Umbilical cord (tissue), 2 donors: ENCODE results near the gene MARCHF11. TPM values are rescaled to one million over a fixed set of nuclear protein-coding genes. Genes with fewer than 3 reads are reported as not detected.
A peak's percentile ranks its signal among the peaks of the same experiment; 100 is the strongest.

ENCODE experiments used
- DNase-seq: peaks from one replicate; pipeline ENCODE4 v3.0.0-alpha.2; 2015; ENCODE audit warnings: low spot score
- total RNA-seq: library from RNA; depleted of rRNA; stranded (reverse); fragments of >200 nt; gene quantifications from one replicate; pipeline ENCODE4 v1.2.3, GENCODE V29; 2014; ENCODE audit warnings: low replicate concordance; ENCODE audit not compliant: insufficient read depth

The MARCHF11 gene
- total RNA-seq, 1 donor from 2014 or later, result 8.2 TPM

DNA sequence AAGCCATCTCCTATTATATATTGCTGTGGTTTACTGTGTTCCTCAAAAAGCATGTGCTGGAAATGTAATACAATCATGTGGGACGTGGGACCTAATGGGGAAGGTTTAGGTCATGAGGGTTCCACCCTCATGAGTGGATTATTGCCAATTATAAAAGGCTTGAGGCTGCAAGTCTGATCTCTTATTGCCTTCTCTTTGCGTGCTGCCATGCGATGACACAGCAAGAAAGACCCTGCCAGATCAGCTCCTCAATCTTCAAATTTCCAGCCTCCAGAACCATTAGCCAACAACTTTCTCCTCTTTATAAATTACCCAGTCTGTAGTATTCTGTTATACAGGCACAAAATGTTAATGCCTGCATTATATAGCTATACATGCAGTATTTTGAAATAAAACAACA lies 45.4 kb downstream of the MARCHF11 start:
- DNase-seq, result no peak

DNA sequence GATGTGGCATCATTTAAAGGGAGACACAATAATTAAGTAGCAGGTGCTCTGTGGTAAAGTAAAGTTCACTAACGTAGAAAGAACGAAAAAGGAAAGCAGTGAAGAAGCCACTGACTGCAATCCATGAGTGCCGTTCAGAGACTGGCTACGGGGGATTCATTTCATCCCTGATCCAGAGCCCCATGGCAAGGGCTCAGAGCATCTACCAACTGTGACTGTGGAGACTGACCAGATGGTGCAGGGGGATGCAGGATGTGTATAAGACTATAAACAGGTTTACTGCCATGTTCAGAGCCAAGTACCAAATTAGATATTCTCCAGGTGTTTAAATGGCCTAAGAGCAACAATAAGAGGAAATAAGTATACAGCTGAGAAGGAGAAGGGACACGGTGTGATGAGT lies 47.7 kb downstream of the MARCHF11 start:
- DNase-seq, result no peak

DNA sequence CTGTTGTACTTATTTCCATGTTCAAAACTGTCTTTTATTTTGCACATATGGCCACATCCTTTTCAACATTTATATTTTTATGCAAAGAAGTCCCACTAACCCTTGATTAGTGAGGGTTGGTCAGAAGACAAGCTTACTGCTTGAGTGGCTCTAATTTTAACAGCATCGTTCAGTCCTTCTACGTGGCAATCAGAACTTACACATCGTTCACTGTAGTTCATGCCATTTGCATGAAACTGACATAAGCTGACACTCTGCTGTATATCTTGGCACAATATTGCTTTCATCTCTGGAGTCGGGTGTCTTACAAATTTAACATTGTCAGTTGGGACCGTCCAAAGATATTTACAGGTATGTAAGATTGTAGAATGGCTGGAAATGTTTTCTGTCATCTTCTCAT lies 50.6 kb downstream of the MARCHF11 start:
- no peak for DNase-seq

DNA sequence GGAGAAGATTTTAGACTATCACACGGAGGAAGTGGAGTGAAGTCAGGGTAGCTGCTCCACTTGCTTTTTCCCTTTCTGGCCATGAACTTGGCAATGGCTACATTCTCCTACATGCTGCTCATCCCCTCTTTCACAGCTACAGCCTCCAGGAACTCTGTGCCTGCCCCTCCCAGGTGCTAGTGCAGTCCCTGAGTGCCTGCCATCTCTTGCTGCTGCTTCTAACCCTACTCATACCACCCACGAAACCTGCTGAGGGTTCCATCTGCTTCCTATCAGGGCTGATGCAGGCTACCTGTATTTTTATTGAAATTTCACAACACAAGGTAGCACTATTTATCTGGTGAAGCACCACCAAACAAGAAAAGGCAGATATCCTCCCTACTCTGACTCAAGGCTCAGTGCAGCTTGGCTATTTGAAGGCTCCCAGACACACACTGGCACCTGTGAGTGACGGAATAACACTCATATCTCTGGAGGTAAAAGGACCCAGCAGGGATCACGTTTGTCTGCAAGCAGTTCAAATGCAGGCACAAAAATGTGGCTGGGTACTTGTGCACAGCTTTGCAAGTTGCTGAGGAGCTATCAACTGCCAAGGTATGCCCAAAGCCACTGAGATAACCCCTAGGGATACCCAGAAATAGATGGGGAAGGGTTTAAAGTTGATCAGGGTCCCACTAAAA lies 51.6 kb downstream of the MARCHF11 start:
- DNase-seq, result no peak

DNA sequence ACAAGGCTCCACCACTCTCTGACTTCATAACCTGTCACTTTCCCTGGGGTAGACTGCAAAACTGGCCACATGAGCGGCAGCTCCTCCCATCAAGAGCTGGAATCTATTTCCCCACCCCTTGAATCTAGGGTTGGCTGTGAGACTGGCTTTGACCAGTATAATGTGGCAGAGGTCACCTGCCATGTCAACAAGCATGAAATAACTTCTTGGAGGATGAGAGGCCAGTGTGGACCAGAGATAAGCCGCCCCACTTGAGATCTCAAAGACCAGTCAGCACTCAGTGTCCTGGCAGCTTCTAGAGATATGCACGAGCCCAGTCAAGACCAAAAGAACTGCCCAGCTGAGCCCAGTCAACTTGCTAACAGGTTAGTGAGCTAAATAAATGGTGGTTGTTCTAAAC lies 59.0 kb downstream of the MARCHF11 start:
- no peak for DNase-seq

DNA sequence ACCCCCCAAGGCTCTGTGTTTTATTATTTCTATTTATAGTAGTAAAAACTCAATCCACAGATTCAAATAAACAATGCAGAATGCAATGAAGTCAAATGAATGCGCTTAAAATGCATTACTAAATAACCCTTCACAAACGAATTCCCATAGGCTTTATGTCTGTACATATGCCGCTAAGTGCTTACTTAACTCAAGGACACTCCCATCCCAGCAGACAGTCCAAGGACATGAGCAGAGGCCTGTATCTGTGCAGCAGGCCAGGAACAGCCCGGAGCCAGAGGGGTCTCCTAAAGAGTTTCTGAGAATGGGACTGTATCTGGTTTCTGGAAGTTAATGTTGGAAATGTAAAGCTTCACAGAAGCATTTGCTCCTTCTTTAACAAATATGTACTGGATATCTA lies 59.8 kb downstream of the MARCHF11 start:
- DNase-seq, result no peak

DNA sequence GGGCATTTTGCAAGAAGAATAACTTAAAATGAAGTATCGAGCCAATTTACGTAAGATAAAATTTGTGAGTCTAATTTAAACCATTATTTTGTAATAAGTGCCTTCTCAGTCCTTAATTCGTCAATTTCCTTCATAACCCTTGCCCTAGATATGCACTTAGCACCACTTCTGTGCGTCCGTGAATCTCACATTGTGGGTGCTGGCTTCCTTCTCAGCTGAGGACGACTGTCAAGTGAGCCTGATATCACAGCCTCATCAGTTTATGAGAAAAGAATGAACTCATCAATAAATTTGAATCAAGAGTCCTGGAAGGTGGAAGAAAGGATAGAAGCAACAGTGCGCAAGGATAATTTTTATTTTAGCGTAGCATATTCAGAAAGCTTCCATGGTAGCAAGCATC lies 64.5 kb downstream of the MARCHF11 start:
- no peak for DNase-seq

DNA sequence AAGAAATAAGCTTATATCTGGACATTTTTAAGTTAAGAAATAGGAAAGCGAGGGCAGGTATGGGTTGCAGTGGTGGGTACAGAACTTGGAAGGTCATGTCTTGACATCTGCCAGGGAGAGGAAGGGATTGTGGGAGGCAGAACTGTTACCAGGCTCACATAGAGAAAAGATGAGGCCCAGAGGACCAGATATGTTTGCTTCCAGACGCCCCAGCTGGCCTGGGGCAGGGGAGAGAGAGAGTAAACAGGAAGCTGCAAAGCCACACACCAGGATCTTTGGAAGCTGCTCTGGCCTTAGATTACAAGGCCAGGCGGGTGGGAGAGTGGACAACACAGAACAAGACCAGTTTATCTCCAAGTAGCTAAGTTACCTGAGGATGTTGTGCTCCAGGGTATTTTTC lies 71.2 kb downstream of the MARCHF11 start:
- DNase-seq, result no peak

DNA sequence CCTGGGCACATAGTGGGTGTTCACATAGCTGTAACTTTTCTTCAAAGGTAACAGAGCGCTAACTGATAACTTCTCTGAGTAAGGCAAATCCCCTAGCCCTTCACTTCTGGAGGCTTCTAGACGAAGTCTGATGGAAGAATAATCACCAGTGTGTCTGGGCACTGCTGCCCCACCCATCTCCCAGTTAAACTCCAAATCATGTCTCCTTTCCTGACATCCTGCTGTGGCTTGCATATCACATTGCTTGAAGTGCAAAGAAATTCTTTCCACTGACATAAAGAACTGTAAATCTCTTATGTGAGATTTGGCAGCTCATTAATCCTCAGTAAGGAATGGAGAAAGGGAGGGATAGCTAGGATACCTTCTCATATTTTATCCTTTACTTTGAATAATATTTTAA lies 74.6 kb downstream of the MARCHF11 start:
- peak; percentile 44 for DNase-seq

DNA sequence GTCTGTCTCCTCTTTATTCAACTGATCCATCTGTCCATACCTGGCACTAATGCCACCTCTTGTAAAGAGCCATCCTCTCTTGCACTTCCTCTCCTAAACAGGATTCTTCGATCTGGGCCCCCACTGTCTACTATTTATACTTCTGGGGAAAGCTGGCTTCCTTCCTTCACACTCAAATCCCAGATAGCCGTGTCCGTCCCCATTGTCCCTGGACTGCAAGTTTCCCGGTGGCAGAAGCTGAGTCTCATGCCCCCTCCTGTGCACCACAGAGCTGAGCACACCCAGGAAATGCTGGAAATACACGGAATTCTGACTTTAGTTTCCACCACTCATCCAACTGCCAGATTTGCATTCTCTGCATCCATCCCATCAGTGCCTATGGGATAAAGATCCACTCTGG lies 84.0 kb downstream of the MARCHF11 start:
- no peak for DNase-seq

DNA sequence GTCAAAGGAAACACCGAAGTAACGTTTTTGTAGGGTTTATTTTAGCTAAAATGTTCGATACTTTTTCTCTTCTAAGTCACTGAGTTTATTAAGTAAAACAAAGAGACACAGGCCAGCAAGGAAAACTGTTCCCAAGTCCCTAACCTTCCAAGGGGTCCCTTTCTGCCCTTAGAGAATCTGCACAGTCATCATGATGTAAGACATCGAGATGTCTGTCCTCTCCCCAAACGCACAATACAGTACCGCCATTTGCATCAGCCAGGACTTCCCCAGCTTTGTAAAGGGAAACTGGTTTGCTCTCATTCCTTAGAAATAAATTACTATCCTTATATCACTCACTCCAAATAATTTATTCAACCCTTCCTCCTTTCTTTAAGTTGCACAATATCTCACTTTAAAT lies 89.3 kb downstream of the MARCHF11 start:
- no peak for DNase-seq

DNA sequence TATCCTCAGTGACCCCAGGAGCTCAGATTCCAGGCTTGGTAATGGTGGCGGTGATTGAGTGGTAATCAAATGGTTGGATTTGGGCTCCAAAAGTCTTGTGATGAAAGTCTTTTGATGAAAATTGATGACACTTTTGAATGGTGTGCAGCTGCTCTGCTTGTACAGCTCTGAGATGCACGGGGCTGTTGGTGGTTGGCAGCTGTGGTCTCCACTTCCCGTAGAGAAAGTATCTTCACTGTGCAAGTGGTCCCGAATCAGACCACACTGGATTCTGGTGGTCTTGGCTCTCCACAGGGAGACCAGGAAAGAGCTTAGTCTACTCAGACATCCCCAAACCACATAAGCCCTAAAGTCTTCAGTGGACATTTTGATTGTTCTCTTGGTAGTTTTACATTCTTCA lies 96.6 kb downstream of the MARCHF11 start:
- DNase-seq, result no peak

DNA sequence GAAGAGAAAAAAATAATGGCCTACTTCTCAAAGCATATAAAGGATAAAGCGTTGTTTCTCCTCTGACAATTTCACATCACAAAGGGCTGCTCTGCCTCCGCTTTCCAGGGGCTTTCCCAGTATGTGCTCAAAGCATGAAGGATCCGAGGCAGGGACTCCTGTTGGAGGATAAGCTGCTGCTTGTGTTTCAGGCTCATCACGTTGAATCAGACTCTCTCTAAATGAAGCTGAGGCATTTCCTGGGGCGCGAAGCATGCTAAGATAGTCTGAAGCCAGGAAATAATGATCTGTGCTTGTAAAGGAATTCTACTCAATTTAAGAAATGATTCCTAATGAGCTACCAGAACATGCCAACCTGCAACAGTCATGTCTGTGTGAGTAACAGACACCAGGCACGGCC lies 97.5 kb downstream of the MARCHF11 start:
- DNase-seq, result no peak

DNA sequence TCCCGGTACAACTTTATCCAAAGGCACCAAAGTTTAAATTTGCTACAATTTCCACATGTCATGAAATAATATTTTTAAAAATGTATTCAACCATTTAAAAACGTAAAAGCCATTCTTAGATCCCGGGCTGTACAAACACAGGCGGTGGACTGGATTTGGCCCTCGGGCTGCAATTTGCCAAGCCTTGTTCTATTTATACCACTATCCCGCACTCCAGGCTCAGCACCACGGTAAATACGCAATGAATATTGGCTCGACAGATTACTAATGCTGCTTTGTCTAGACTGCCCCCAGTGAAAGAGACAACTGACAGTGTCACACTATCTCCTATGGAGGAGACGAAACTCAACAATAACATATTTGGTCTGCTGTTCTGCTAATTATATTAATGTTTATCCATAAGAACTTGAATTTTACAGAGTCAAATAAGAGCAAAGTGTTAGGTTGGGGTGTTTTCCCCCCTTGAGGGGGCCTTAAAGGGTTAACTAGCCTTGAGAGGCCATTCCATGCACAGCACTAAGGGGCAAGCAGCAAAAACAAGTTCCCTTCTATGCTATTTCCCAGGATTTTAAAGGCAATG lies 98.1 kb downstream of the MARCHF11 start:
- no peak for DNase-seq

DNA sequence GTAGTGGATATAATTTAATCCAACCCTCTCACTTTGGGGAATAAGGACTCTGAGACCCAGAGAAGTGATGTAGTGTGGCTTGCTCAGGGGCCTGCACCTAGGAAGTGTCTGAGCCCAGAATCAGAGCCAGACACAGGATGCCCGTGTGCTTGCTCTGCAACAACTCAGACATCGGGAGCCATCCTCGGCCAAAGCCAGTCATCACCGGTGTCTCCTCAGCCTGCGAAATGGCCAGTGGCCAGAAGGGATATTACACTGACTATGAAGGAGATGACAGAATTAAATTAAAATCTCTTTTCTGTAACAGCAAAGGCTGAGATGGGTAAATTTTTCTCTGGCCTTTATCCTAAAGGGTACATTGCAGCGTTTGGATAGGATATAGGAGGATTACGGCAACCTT lies 102.9 kb downstream of the MARCHF11 start:
- no peak for DNase-seq

DNA sequence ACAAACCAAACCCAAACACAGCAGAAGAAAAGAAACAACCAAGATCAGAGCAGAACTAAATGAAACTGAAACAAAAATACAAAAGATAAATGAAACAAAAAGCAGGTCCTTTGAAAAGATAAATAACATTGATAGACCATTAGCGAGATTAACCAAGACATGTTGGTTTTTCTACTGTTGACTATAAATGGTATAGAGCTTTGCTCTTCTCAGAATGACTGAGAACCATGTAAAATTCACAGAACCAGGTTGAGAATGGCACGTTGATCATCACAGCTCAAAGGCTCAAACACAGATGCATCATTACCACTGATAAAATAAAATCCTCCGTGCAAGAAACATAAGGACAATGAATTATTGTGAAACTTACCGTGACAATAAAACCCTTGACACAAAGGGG lies 105.2 kb downstream of the MARCHF11 start:
- DNase-seq, result no peak

DNA sequence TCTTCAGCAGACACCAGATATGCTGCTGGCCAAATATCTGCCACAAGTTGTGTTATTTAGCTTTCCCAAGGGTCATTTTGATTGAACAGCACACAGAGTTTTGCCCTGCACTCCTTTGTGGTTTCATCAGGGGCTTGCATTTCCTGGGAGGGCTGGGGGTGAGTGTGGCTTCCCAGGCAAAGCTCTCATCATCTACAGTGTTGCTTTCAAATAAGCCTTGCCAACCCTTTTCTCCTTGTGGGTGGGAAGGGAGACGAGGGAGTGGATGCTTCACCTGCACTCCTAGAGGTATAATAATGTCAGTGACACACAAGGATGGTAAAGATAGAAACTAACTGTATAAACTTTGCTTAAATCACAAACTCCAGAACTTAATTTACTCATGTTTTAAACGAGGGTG lies 107.0 kb downstream of the MARCHF11 start:
- DNase-seq, result no peak

DNA sequence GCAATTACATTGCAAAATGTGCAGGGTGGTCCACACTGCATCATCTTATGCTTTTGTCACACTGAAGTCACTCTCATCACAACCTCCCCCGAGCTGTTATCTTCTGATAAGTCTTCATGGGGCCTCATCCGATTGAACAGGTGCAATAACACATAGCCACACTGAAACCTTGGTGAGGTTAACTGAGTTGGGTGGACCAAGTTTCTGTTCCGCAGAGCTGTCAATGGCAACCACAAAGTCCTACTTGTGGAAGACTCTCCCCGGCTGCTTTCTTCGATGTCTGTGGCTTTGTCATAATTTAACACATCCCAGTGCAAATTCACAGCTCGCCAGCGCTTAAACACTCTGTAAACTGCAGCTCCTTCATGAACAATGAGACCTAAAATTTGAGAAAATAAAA lies 112.2 kb downstream of the MARCHF11 start:
- DNase-seq, result no peak

DNA sequence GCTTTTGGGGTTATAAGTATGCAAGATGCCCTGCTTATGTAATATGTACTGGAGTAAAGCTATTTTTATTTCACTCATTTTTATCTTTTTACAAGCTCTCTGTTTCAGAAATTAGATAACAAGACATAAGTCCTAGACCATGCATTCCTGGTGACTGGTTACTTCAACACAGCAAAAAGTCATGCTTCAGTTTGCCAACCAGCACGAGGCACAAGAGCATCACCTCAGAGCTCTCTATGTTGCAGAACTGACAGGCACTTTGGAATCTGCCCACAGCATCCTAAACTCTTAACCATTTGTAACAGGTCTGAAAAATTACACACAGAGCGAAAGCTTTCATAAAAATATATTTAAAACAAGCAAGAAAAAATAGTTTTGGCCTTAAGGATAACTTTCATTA lies 112.8 kb downstream of the MARCHF11 start:
- DNase-seq, result peak; percentile 21

DNA sequence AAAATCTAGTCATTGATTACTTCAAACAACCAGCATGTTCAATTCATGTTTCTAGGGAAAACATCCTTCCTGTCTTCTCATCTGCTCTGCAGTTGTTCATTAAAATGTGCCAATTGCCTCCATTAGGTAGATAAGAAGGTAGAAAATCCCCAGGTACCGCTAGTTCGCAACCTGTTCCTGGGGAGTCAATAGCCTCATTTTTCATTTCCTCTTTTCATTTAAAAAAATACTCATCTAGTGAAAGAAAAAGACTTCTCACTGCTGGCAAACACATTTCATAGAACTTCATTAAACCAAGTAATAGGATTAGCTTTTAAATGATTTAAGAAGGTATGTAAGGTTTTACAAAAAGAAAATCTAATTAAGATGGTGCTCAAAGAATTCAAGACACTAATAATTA lies 113.3 kb downstream of the MARCHF11 start:
- DNase-seq, result no peak

DNA sequence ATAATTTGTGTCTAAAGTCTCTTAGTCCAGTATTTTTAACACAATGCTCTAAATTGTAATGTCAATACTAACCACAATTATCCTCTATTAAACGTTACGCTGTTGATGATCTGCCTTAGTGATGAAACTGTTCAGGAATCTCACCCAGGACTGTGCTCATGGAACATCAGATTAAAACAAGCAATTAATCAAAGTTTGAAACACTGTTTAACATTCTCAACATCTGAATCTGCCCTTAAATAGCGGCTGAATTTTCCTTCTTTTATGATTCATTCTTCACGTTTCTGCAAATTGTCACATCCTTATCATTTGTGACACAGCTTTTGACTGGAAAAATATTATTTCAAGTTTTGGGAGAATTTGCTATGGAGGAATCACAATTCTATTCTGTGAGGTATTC lies 113.8 kb downstream of the MARCHF11 start:
- no peak for DNase-seq

DNA sequence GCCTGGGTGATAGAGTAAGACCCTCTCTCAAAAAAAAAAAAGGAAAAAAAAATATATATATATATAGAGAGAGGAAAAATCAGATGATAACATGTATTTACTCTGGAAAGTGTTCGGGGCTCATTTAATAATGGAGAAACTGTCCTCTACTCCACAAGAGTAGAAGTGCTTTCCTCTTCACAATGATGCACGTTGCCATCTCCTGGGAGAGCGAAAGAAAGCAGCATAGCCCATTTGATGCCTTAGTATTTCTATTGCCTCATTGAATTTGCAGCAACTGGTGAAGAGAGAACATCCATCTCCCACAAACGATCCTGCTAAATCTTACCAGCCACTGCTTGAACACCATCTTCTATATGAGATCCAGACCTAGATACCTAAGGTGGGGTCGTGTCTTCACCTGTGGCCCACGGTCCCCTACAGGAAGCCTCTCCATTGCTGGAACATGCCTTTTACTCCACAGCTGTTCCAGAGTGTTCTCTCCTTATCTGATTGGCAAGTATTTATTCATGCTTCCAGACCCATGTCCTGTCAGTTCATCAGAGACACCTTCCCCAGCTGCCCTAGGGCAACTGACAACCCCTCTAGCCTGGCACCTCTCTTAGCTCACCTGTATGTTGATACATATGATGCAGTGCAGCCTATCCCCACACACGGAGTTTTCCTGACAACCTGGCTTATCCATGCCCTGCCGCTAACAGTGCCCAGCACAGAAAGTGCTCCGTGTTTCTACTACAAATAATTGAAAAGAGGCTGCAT lies 115.3 kb downstream of the MARCHF11 start:
- no peak for DNase-seq

DNA sequence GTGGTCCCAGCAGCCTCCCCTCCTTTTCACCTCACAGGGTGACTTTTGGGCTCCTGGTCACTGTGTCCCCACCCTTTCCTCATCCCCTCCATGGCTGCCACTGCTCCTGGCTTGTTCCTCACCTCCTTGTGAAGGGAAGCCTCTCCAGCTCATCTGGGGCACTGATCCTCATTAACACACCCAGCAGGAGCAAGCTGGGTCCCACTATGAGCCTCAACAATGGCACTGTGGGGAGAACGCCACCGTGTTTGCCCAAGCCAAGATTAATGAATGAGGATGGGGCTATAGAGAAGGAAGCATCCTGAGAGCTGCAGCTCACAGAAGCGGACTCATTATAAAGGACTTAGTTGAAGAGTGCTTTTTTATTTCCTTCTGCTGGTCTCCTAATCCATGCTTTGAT lies 118.4 kb downstream of the MARCHF11 start:
- DNase-seq, result no peak
